HG03469 (cell line): ENCODE measurements around the gene RBM42.
A peak's percentile ranks its signal among the peaks of the same experiment; 100 is the strongest.

Experiments
- ATAC-seq: cut with Tn5 transposase; IDR thresholded peaks from one replicate; pipeline ENCODE4 v1.9.1; 2021; ENCODE audit warnings: mild to moderate bottlenecking, moderate library complexity, moderate number of reproducible peaks; ENCODE audit not compliant: unreplicated experiment

Gene RBM42

GRCh38 chr19:35620001-35620400, 8.8 kb upstream of the RBM42 start:
- ATAC-seq = no peak

DNA sequence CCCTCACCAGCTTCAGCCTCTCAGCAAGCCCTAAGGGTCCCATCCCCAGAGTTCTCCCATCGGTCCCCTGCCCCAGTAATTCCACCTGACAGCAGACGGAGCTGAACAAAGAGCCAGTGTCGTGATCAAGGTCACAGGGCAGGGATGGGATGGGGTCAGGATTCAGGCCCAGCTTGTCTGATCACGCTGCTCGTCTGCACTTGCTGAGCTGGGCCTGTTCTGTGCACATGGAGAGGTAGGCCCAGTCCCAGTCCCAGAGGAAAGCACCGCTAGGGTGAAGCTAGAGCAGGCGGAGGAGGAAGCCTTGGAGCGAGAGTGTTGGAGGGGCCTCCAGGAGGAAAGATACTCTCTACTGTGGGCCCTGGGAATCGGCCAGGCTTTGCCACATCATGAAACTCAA, 7.1 kb upstream of the RBM42 start:
- no peak for ATAC-seq

DNA sequence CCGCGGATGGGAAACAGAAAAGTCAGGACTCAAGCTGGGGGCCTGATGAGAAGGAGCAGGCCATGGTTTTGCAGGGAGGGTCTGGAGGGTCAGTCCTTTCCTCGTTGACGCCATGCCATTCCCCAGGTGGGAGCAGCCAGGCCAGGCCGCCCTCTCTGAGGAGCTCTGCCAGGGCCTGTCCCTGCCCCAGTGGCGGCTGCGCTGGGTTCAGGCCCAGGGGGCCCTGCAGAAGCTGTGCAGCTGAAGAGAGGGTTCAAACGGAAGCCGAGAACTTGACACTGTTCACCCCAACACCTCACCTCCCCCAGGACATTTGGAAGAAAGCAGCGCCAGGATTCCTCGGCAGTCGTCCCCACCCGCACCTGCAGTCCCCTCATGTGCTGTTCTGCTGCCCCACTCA, 6.1 kb upstream of the RBM42 start:
- ATAC-seq = no peak

DNA sequence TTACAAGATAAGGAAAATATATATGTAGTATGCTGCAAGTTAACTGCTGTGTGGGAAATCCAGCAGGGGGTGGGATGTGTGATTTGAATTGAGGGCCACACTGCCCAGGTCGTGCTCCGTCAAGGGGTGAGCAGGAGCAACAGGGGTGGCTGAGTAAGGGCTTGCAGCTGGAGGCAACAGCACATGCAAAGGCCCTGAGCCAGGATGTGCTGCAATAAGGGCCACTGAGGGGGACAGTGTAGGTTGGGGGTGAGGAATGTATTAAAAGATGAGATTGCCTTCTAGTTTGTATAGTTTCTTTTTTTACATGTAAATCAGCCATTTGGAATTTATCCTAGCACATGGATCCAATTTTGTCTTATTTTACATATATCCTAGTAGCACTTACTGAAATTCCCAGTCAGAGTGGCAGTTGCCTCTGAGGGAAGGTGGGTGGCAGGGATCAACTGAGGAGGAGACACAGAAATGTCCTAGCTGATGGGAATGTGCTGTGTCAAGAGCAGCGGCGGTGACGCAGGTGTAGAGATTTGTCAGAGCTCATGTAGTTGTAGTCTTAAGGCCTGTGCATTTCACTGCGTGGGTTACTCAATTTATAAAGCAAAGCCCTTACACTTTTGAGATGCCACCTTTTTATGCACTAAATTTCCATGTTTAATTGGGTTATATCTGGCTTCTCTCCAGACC, 5.4 kb upstream of the RBM42 start:
- ATAC-seq = no peak

DNA sequence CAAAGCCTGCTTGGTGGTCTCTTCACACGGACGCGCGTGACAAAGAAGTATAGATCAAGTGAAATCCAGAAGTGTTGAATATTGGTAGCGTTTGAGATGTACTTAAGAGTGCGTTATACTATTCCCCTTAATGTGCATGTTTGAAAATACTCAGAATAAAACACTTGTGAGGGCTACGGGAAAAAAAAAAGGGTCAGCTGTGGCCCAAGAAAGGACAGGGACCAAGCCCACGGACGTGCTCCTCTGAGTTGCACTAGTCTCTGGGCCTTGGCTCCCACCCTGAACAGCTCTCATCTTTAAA, 622 bp upstream of the RBM42 start:
- ATAC-seq = no peak

DNA sequence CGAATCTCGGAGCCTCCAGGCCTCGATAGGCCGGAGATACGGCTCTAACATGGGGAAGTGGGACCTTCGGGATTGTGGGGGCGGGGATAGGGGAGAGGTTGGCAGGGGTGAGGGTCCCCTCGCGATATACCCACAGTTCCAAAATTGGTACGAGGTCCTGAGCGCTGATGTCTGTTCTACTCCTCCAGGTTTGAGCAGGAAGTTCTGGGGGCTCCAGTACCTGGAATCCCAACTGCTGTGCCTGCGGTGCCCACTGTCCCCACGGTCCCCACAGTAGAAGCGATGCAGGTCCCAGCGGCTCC, 447 bp downstream of the RBM42 start:
- ATAC-seq = no peak

DNA sequence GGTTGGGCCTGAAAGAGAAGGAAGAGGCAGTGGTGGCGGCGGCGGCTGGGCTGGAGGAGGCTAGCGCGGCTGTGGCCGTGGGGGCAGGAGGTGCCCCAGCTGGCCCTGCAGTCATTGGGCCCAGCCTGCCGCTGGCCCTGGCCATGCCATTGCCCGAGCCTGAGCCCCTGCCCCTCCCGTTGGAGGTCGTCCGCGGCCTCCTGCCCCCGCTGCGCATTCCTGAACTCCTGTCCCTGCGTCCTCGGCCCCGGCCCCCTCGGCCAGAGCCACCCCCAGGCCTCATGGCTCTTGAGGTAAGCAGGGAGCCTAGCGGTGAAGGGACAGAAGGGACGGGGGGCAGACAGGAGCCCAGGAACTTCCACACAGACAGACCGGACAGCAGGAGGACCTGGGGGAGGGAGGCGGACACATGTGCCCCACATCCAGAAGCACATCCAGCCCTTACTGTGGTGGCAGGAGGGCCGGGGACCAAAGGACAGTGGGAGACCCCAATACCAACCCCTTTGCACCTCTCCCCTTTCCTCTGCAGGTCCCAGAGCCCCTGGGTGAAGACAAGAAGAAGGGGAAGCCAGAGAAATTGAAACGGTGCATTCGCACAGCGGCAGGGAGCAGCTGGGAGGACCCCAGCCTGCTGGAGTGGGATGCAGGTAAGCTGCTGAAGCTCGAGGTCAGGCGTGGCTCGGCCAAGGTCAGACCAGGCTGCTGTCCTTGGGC, 5.0 kb downstream of the RBM42 start:
- no peak for ATAC-seq

DNA sequence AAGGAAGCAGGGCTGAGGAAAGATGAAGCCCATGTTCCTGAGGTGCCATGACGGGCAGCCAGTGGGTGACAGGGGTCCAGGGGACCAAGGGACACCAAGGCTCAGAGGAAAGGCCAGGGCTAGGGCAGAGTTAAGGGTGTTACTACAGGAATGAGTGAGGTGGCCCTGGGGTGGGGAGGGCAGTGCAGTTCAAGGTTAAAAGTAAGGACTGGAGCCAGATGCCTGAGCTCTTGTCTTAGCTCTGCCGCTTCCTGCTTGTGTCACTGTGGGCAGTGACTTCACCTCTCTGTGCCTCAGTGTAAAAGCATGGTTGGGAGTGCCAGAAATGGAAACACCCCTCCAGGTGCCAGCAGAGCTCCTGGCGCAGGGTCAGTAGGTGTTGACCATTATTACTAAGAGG, 7.8 kb downstream of the RBM42 start:
- ATAC-seq = no peak

GRCh38 chr19:35637165-35637564, 8.3 kb downstream of the RBM42 start:
- no peak for ATAC-seq

DNA sequence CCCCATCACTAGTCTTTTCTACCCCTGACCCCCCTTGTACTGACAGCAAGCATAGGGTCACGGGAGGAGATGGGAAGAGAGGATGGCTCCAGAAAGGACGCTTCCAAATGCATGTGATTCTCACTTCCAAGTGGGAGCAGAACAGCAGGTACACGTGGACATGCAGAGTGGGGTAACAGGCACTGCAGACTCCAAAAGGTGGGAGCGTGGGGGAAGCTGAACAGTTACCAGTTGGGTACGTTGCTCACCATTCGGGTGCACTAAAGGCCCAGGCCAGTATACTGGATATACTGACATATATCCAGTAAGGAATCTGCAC, 10.4 kb downstream of the RBM42 start:
- no peak for ATAC-seq

GRCh38 chr19:35639863-35640262, 11.0 kb downstream of the RBM42 start:
- ATAC-seq = no peak

DNA sequence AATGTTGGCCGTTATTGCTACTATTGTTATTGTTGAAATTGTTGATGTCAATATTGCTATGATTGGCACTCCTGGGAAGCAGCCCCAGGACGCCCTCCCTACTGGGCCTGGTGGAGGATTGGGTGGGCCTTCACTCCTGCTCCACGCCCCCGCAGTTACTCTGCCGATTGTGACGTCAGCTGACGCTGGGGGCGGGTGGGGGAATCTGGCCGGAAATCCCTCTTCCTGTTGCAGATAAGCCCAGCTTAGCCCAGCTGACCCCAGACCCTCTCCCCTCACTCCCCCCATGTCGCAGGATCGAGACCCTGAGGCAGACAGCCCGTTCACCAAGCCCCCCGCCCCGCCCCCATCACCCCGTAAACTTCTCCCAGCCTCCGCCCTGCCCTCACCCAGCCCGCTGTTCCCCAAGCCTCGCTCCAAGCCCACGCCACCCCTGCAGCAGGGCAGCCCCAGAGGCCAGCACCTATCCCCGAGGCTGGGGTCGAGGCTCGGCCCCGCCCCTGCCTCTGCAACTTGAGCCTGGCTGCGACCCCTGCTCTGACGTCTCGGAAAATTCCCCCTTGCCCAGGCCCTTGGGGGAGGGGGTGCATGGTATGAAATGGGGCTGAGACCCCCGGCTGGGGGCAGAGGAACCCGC, 12.8 kb downstream of the RBM42 start, which contains the start of gene ETV2:
ETV2 (plus strand) TSS at position 231 of the 637 bp plus-strand sequence. CDS start 716 bp downstream, outside the sequence.
- no peak for ATAC-seq

- ATAC-seq = no peak
Measured at GRCh38 chr19:35642312-35642711, 13.5 kb downstream of the RBM42 start.

DNA sequence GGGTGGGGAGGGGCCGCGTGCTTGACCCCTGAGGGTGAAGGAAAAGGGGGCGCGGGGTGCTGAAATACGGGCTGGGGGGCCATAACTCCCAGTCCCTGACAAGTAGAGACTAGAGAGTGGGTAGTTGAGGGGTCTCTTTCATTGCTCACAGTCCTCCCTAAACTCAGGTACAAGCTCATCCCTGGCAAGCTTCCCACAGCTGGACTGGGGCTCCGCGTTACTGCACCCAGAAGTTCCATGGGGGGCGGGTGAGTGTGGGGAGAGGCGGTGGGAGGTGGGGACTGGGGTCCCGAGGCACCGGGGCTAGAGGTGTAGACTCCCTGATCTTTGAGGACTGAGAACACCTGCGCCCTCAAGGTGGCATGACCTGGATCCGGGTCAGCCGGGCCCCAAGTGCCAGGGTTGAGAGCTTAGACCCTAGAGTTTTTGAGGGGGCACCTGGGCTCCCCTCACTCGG, 14.0 kb downstream of the RBM42 start:
- no peak for ATAC-seq

GRCh38 chr19:35643255-35644205, 14.7 kb downstream of the RBM42 start:
- no peak for ATAC-seq

DNA sequence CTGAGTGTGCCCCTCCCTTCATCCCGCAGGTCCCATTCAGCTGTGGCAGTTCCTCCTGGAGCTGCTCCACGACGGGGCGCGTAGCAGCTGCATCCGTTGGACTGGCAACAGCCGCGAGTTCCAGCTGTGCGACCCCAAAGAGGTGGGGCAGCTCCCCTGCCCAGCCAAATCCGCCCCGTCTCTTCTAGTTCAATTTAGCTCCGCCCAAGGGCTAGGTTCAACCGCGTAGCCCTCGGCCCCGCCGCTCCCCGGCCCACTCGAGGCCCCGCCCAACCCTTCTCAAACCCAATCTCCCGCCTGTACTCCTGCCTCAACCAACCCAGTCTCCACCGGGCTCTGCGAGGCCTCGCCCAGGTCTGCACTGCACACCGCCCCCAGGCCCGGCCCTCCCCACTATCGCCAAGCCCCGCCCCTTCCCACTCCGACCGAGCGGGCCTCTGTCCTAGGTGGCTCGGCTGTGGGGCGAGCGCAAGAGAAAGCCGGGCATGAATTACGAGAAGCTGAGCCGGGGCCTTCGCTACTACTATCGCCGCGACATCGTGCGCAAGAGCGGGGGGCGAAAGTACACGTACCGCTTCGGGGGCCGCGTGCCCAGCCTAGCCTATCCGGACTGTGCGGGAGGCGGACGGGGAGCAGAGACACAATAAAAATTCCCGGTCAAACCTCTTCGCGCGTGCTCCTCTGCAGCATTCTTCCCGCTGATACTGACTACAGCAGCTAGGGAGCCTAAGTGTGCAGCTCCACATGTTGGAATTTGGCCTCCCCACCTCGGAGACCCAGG, 15.6 kb downstream of the RBM42 start:
- ATAC-seq = peak; percentile 34

DNA sequence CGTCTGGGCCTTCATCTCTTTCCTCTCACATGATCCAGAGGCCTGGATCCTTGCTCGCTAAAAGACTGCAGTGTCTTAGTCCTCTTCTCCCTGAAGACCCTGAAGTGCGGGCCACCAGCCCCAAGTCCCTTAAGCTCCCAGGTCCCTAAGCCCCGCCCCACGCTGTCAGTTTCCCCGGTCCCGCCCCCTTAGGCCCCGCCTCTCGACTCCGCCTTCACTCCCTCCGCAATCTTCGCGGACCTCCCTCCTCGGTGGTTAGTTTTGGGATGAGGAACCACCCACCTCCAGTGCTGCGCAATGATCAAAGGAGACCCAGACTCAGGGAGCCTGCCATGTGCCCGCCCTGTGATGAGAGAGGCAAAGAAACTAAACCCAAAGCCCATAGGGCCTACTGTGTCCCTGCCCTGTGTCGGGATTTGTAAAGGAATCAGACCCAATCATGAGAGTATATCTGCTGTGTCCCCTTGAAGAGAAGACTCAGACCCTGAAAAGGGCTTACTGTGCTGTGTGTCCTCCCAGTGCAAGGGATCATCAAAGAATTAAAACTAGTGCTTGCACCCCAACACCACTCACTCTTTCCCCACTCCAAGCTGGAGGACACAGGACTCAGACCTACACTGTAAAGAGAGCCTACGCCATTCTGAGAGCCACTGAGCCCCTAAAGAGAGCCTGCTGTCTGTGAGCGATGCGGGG, 16.3 kb downstream of the RBM42 start:
- no peak for ATAC-seq

DNA sequence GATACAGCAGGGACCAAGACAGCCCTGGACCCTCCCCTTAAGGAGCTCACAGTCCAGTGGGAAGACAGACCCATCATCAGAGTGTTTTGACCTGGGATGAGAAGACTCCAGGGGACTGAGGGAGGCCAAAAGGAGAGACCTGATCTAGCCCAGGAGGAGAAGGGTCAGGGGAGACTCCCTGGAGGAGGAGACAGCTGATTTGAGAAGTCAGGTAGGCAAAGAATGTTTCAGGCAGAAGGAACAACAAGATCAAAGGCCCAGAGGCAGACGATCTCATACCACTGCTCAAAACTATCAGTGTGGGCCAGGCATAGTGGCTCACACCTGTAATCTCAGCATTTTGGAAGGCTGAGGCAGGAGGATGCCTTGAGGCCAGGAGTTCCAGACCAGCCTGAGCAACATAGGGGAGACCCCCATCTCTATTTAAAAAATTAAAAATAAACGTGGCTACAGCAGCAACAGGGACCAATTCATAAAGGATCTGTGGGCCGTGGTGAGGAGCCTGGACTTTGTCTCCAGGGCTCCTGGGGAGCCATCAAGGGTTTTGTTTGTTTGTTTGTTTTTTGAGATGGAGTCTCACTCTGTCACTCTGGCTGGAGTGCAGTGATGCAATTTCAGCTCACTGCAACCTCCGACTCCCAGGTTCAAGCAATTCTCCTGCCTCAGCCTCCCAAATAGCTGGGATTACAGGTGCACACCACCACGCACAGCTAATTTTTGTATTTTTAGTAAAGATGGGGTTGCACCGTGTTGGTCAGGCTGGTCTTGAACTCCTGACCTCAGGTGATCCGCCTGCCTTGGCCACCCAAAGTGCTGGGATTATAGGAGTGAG, 17.1 kb downstream of the RBM42 start:
- no peak for ATAC-seq
